NCI-H2196 (cell line): ENCODE results near the gene HYDIN.

ENCODE experiments used
- DNase-seq: peaks from one replicate; lab custom pipeline; 2025; ENCODE audit not compliant: unreplicated experiment; lab: John Stamatoyannopoulos, UW

Gene HYDIN

GRCh38 chr16:71230122-71230845, at the start of gene HYDIN:
HYDIN (minus strand) TSS chr16:71230722; CDS start chr16:71186895, 43,827 bp downstream.
- DNase-seq, result peak; percentile 67

- no peak for DNase-seq
Observed at GRCh38 chr16:71276589-71277334, 46.2 kb upstream of the HYDIN start.

GRCh38 chr16:71273384-71273783, 42.9 kb upstream of the HYDIN start:
- no peak for DNase-seq

GRCh38 chr16:71264299-71264698, 33.8 kb upstream of the HYDIN start:
- DNase-seq, result no peak

GRCh38 chr16:71263582-71263981, 33.1 kb upstream of the HYDIN start:
- no peak for DNase-seq

GRCh38 chr16:71262391-71262790, 31.9 kb upstream of the HYDIN start:
- no peak for DNase-seq

- DNase-seq, result no peak
Observed at GRCh38 chr16:71260995-71261394, 30.5 kb upstream of the HYDIN start.

- DNase-seq, result no peak
Observed at GRCh38 chr16:71259086-71259485, 28.6 kb upstream of the HYDIN start.

GRCh38 chr16:71258372-71258771, 27.9 kb upstream of the HYDIN start:
- no peak for DNase-seq

GRCh38 chr16:71257768-71258167, 27.2 kb upstream of the HYDIN start:
- no peak for DNase-seq

- no peak for DNase-seq
Observed at GRCh38 chr16:71255721-71256120, 25.2 kb upstream of the HYDIN start.

- no peak for DNase-seq
Observed at GRCh38 chr16:71254832-71255525, 24.5 kb upstream of the HYDIN start.

GRCh38 chr16:71250461-71251235, 20.1 kb upstream of the HYDIN start:
- DNase-seq, result no peak

- DNase-seq, result no peak
Observed at GRCh38 chr16:71249399-71249798, 18.9 kb upstream of the HYDIN start.

GRCh38 chr16:71247478-71247877, 17.0 kb upstream of the HYDIN start:
- DNase-seq, result no peak

- no peak for DNase-seq
Observed at GRCh38 chr16:71246309-71246708, 15.8 kb upstream of the HYDIN start.

GRCh38 chr16:71244521-71244920, 14.0 kb upstream of the HYDIN start:
- no peak for DNase-seq

- no peak for DNase-seq
Observed at GRCh38 chr16:71242601-71243000, 12.1 kb upstream of the HYDIN start.

- no peak for DNase-seq
Observed at GRCh38 chr16:71242036-71242435, 11.5 kb upstream of the HYDIN start.

GRCh38 chr16:71229344-71229743, 1.2 kb downstream of the HYDIN start:
- no peak for DNase-seq
